T-helper 9 cell (primary cell): Measurements from ENCODE around the gene EDARADD.
"Not testable (repeated sequence)": the region's sequence is repeated elsewhere in the genome, so short reads cannot be mapped to it uniquely, and the experiment has no call there.

ENCODE experiments used
- DNase-seq: peaks from one replicate; pipeline ENCODE4 v3.0.0-alpha.2; 2020

Gene EDARADD

GRCh38 chr1:236438614-236439013 lies 44.5 kb downstream of the EDARADD start:
- DNase-seq = no peak

- DNase-seq = no peak
Measured at GRCh38 chr1:236440373-236440772, 46.3 kb downstream of the EDARADD start.

GRCh38 chr1:236450779-236451178 lies 56.7 kb downstream of the EDARADD start:
- DNase-seq = no peak

GRCh38 chr1:236451796-236452373 lies 57.8 kb downstream of the EDARADD start:
- DNase-seq = peak; percentile 28

GRCh38 chr1:236455243-236455642 lies 61.2 kb downstream of the EDARADD start:
- no peak for DNase-seq

GRCh38 chr1:236457775-236458174 lies 63.7 kb downstream of the EDARADD start:
- DNase-seq = no peak

GRCh38 chr1:236458996-236459395 lies 64.9 kb downstream of the EDARADD start:
- DNase-seq = no peak

GRCh38 chr1:236460103-236460502 lies 66.0 kb downstream of the EDARADD start:
- no peak for DNase-seq

- not testable (repeated sequence) for DNase-seq
Measured at GRCh38 chr1:236464197-236464596, 70.1 kb downstream of the EDARADD start.

GRCh38 chr1:236465231-236465958 lies 71.3 kb downstream of the EDARADD start:
- DNase-seq = no peak

GRCh38 chr1:236465959-236466303 lies 71.8 kb downstream of the EDARADD start:
- DNase-seq = no peak

- no peak for DNase-seq
Measured at GRCh38 chr1:236467327-236467641, 73.2 kb downstream of the EDARADD start.

- DNase-seq = no peak
Measured at GRCh38 chr1:236468625-236469024, 74.5 kb downstream of the EDARADD start.

- DNase-seq = no peak
Measured at GRCh38 chr1:236469466-236469865, 75.4 kb downstream of the EDARADD start.

- DNase-seq = no peak
Measured at GRCh38 chr1:236471096-236471495, 77.0 kb downstream of the EDARADD start.

- DNase-seq = no peak
Measured at GRCh38 chr1:236471653-236472052, 77.6 kb downstream of the EDARADD start.

GRCh38 chr1:236472850-236473788 lies 79.0 kb downstream of the EDARADD start:
- no peak for DNase-seq

- DNase-seq = no peak
Measured at GRCh38 chr1:236476019-236476418, 81.9 kb downstream of the EDARADD start.

- DNase-seq = no peak
Measured at GRCh38 chr1:236480758-236481436, 86.8 kb downstream of the EDARADD start.

- DNase-seq = no peak
Measured at GRCh38 chr1:236484310-236484971, 90.4 kb downstream of the EDARADD start.

GRCh38 chr1:236486356-236487002 lies 92.4 kb downstream of the EDARADD start:
- DNase-seq = no peak

- not testable (repeated sequence) for DNase-seq
Measured at GRCh38 chr1:236489161-236489560, 95.1 kb downstream of the EDARADD start.
